Endothelial cell of umbilical vein (primary cell): ENCODE measurements around the gene CPED1. TPM values are rescaled to one million over a fixed set of nuclear protein-coding genes. Genes with fewer than 3 reads are reported as not detected.

ENCODE experiments used
- BruUV-seq: library from RNA; stranded (reverse); fragments of 400-500 nt; replicated peaks from 2 replicates; lab custom pipeline; 2021; lab: Mats Ljungman, UMichigan
- CTCF ChIA-PET: fragments of 300-600, 350-600 bp; sonication (Branson Sonifier 250); formaldehyde crosslinking; loops from one replicate; lab custom pipeline; 2021; ENCODE audit warnings: antibody characterized with exemption, inconsistent platforms; lab: Charles Lee
- POLR2A ChIA-PET: fragments of 300-600, 350-600 bp; sonication (Branson Sonifier 250); formaldehyde crosslinking; loops from one replicate; lab custom pipeline; 2021; ENCODE audit warnings: antibody characterized with exemption, inconsistent platforms; lab: Charles Lee
- DNase-seq: peaks from one replicate; pipeline ENCODE4 v3.0.0-alpha.2; 2011; ENCODE audit warnings: low read depth, low spot score
- FAIRE-seq: peaks from 2 replicates; lab custom pipeline; 2011; peaks lifted over from hg19 to GRCh38; lab: Jason Lieb, UNC
- H2AFZ ChIP-seq: 2 replicates; pipeline ENCODE4 v1.6.0; 2012; ENCODE audit warnings: low read depth, low read length, control low read depth, inconsistent platforms
- H3K27ac ChIP-seq: 2 replicates; pipeline ENCODE4 v1.5.1; 2011; ENCODE audit warnings: low read depth, mild to moderate bottlenecking, control low read depth, low read length, moderate library complexity; ENCODE audit not compliant: insufficient read depth
- H3K27me3 ChIP-seq, 2 experiments: 2 replicates each; pipeline versions ENCODE4 v1.6.0 to v1.6.1; 2011; ENCODE audit warnings: low read length in 2 of 2, mixed read lengths in 1 of 2; ENCODE audit not compliant: control insufficient read depth in 2 of 2, insufficient read depth in 2 of 2
- H3K36me3 ChIP-seq, 2 experiments: 2 replicates in 1 of 2; 3 replicates in 1 of 2; pipeline ENCODE4 v1.5.1; 2011; ENCODE audit warnings: low read length in 2 of 2, mild to moderate bottlenecking in 1 of 2, moderate library complexity in 1 of 2; ENCODE audit not compliant: control insufficient read depth in 2 of 2, insufficient read depth in 2 of 2; ENCODE audit errors: extremely low read depth in 1 of 2
- H3K4me1 ChIP-seq: 3 replicates; pipeline ENCODE4 v1.5.1; 2011; ENCODE audit warnings: mild to moderate bottlenecking, low read length; ENCODE audit not compliant: control insufficient read depth, insufficient read depth; ENCODE audit errors: extremely low read depth
- H3K4me2 ChIP-seq: 2 replicates; pipeline ENCODE4 v1.6.1; 2011; ENCODE audit warnings: low read length, control low read depth, mixed read lengths; ENCODE audit not compliant: insufficient read depth
- H3K4me3 ChIP-seq, 3 experiments: fragments of 200-600 bp in 1 of 3; sonication (generic), shearing (Covaris generic) in 1 of 3; replicated peaks in 1 of 3; 2 replicates each; pipeline ENCODE4 v1.5.1; 2011 to 2016; ENCODE audit warnings: control low read depth in 3 of 3, low read length in 3 of 3, mild to moderate bottlenecking in 2 of 3, inconsistent platforms in 1 of 3, low read depth in 1 of 3, moderate library complexity in 1 of 3; ENCODE audit not compliant: insufficient read depth in 1 of 3
- H3K79me2 ChIP-seq: 2 replicates; pipeline ENCODE4 v1.6.0; 2012; ENCODE audit warnings: low read length, inconsistent platforms; ENCODE audit not compliant: control insufficient read depth, insufficient read depth
- H3K9ac ChIP-seq: replicated peaks from 2 replicates; pipeline ENCODE3; 2011; ENCODE audit warnings: low read length, control low read depth; ENCODE audit not compliant: insufficient read depth; ENCODE audit errors: extremely low read depth
- H3K9me1 ChIP-seq: replicated peaks from 3 replicates; pipeline ENCODE4 v1.6.0; 2011; ENCODE audit warnings: mild to moderate bottlenecking, low read length; ENCODE audit not compliant: control insufficient read depth, insufficient read depth; ENCODE audit errors: extremely low read depth
- H3K9me3 ChIP-seq: replicated peaks from 2 replicates; pipeline ENCODE4 v1.5.1; 2012; ENCODE audit warnings: low read length, inconsistent platforms; ENCODE audit not compliant: control insufficient read depth, insufficient read depth
- H4K20me1 ChIP-seq: replicated peaks from 2 replicates; pipeline ENCODE3; 2011; ENCODE audit warnings: mild to moderate bottlenecking, low read length; ENCODE audit not compliant: control insufficient read depth, insufficient read depth; ENCODE audit errors: extremely low read depth
- CTCF ChIP-seq, 2 donors: IDR thresholded peaks; 1 replicate in 1 of 2; 2 replicates in 1 of 2; pipeline ENCODE4 v1.5.1; 2011; ENCODE audit warnings: low read length in 2 of 2, mild to moderate bottlenecking in 2 of 2, moderate library complexity in 2 of 2, control low read depth in 1 of 2, inconsistent platforms in 1 of 2, low read depth in 1 of 2; ENCODE audit not compliant: insufficient read depth in 1 of 2; ENCODE audit errors: extremely low read depth in 1 of 2
- EZH2 ChIP-seq: IDR thresholded peaks from 2 replicates; pipeline ENCODE4 v1.6.1; 2012; ENCODE audit warnings: borderline replicate concordance, low read depth, mild to moderate bottlenecking, moderate library complexity, low read length, inconsistent platforms; ENCODE audit not compliant: severe bottlenecking
- FOS ChIP-seq: IDR thresholded peaks from 2 replicates; pipeline ENCODE4 v1.6.1; 2011; ENCODE audit warnings: mild to moderate bottlenecking, low read length, moderate library complexity, borderline replicate concordance; ENCODE audit not compliant: insufficient read depth
- GATA2 ChIP-seq: IDR thresholded peaks from 2 replicates; pipeline ENCODE4 v1.7.0; 2011; ENCODE audit warnings: low read depth, mild to moderate bottlenecking, moderate library complexity, mixed read lengths, low read length; ENCODE audit not compliant: insufficient read length, insufficient read depth
- JUN ChIP-seq: IDR thresholded peaks from 2 replicates; pipeline ENCODE4 v1.6.1; 2011; ENCODE audit warnings: borderline replicate concordance, low read depth; ENCODE audit not compliant: insufficient read length, insufficient read depth
- MYC ChIP-seq: IDR thresholded peaks from one replicate; pipeline ENCODE4 v1.6.1; 2011; ENCODE audit warnings: mild to moderate bottlenecking, low read depth, low read length
- POLR2A ChIP-seq: IDR thresholded peaks from 2 replicates; pipeline ENCODE4 v1.6.1; 2012; ENCODE audit warnings: low read depth, mild to moderate bottlenecking, control low read depth, low read length
- POLR2AphosphoS5 ChIP-seq: IDR thresholded peaks from 2 replicates; pipeline ENCODE4 v1.6.1; 2012; ENCODE audit warnings: low read depth, mild to moderate bottlenecking, control low read depth, low read length, moderate library complexity; ENCODE audit not compliant: insufficient read depth
- dilution Hi-C: fragments of 300-500 bp; cut with MboI; formaldehyde crosslinking; loops from one replicate; pipeline ENCODE4 v1.15.0; 2019; ENCODE audit warnings: low sequenced_read_pairs; ENCODE audit not compliant: extremely low pct_ligation_motif_present
- intact Hi-C: fragments of 100-400 bp; cut with micrococcal nuclease; formaldehyde crosslinking; loops from one replicate; pipeline ENCODE4 v1.10.0; 2022
- polyA plus RNA-seq, 4 experiments: library from polyadenylated mRNA; depleted of rRNA in 3 of 4; stranded (reverse) in 3 of 4; unstranded in 1 of 4; fragments of >200 nt; gene quantifications; 2 replicates each; pipeline versions ENCODE4 v1.2.1 to v1.2.3, GENCODE V29; 2011 to 2012; ENCODE audit warnings: missing spikeins in 1 of 4
- total RNA-seq: library from RNA; stranded (reverse); gene quantifications from 2 replicates; pipeline ENCODE4 v1.2.3, GENCODE V29; 2021
- TF ChIP-seq, protein P1 (sequence below): IDR thresholded peaks from 2 replicates; pipeline ENCODE4 v1.6.1; 2011; ENCODE audit not compliant: insufficient read depth, insufficient read length

Gene CPED1
- total and polyA plus RNA-seq, 2 donors (not counting 3 experiments of a cell fraction or from before 2014, with no cell fraction given): 0.22 to 3.0 TPM

DNA sequence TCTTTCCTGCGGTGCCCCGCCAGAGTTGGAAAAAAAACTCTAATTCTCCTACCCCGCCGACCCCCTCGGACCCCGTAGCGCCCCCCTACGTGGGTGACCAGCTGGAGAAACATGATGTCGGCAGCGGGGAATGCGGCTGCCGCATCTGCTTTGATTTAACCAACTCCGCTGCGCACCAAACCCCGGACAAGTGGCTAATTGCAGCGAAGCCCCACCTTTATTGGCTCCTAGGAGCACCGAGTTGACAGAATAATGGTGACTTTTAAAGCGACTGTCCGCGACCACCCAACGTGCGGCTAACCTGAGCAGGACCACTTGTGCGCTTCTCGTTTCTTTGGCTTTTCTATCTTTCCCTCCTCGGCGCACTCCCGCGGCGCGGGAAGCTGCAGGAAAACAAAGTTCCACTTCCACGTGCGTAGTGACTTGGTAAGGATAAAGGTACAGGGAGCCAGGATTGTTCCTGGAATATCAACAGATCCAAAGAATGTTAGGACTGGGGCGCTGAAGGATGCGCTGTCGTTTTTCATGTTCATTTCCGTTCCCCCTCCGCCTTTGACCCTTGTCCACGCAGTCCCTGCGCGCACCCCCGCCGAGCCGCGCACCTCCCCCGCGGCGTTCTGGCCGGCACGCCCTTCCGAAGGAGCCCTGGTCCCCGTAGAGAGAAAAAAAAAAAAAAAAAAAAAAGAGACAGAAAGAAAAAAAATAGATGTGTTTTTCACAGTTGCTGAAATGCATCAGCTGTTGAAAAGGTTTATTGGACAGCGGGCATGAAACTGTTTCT lies 341.7 kb downstream of the CPED1 start:
- ChIA-PET POLR2A (no interaction called here), CTCF (interaction anchor here (1.0 to 1.7 kb wide), 5 partner anchors 22 to 664 kb away, joined by 3 to 4 read pairs (median 4); no protein-coding TSS in a partner anchor)
- FAIRE-seq (peak; percentile 43), DNase-seq (no peak)
- Histone ChIP-seq H3K9ac (no peak overlapping the region), H3K79me2 (no peaks in the 10 kb centered on the region), H3K36me3 (no peaks in the 10 kb centered on the region), H3K4me3 (peak overlapping the region in 2 of 3 experiments; percentile 8 to 36), H4K20me1 (no peaks in the 10 kb centered on the region), H3K4me2 (peak overlapping the region; percentile 67), H3K9me1 (no peaks in the 10 kb centered on the region), H2AFZ (peak overlapping the region; percentile 73), H3K27ac (no peak overlapping the region), H3K9me3 (no peaks in the 10 kb centered on the region), H3K4me1 (peaks cover 12% of the 10 kb centered on the region), H3K27me3 (peaks cover 44 to 67% of the 10 kb centered on the region in 2 experiments)
- BruUV-seq: no TSS peak
- intact Hi-C loops (no loop called here), dilution Hi-C loops (no loop called here)
- TF ChIP-seq JUN (no peak), EZH2 (peak; percentile 95)

- FAIRE-seq (no peak), DNase-seq (no peak)
- TF ChIP-seq EZH2 (no peak), CTCF (IDR thresholded peaks at IDR 0.05; ENCODE audit: extremely low read depth in 1 of 2, insufficient read depth in 1 of 2, low read depth in 1 of 2, low read length in 2 of 2) (no peak), POLR2A (no peak), JUN (no peak), POLR2AphosphoS5 (no peak), GATA2 (no peak), MYC (no peak), FOS (no peak)
- TF ChIP-seq, protein P1, sequence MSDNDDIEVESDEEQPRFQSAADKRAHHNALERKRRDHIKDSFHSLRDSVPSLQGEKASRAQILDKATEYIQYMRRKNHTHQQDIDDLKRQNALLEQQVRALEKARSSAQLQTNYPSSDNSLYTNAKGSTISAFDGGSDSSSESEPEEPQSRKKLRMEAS: no peak
- intact Hi-C loops: no loop called here
- no peak overlapping the region for H2AFZ ChIP-seq
- H3K27ac ChIP-seq: no peak overlapping the region
- no peaks in the 10 kb centered on the region for H3K36me3 ChIP-seq
- H3K9me1 ChIP-seq: no peaks in the 10 kb centered on the region
- H3K79me2 ChIP-seq: no peaks in the 10 kb centered on the region
- H3K9ac ChIP-seq: no peak overlapping the region
- CTCF ChIA-PET: interaction anchor here (1.0 to 1.7 kb wide), 4 partner anchors 21 to 663 kb away, joined by 3 to 4 read pairs (median 4); no protein-coding TSS in a partner anchor
- dilution Hi-C loops: no loop called here
- no peak overlapping the region for H3K4me2 ChIP-seq
- H3K4me1 ChIP-seq: peaks cover 12% of the 10 kb centered on the region
- POLR2A ChIA-PET: no interaction called here
- BruUV-seq: no TSS peak
- H4K20me1 ChIP-seq: no peaks in the 10 kb centered on the region
- peaks cover 44 to 72% of the 10 kb centered on the region in 2 experiments for H3K27me3 ChIP-seq
- no peaks in the 10 kb centered on the region for H3K9me3 ChIP-seq
- no peak overlapping the region for H3K4me3 ChIP-seq
Observed at GRCh38 chr7:121331048-121331447, 342.5 kb downstream of the CPED1 start.
